ENCODE results near the gene PDE4B. TPM values are rescaled to one million over a fixed set of nuclear protein-coding genes. Genes with fewer than 3 reads are reported as not detected.
"Not testable (repeated sequence)": the region's sequence is repeated elsewhere in the genome, so short reads cannot be mapped to it uniquely, and the experiment has no call there.

Gene PDE4B
- total and polyA plus RNA-seq, 2 of the 13 experiments (the other 11 are each of a cell fraction or from before 2014, with no cell fraction given), result not detected

DNA sequence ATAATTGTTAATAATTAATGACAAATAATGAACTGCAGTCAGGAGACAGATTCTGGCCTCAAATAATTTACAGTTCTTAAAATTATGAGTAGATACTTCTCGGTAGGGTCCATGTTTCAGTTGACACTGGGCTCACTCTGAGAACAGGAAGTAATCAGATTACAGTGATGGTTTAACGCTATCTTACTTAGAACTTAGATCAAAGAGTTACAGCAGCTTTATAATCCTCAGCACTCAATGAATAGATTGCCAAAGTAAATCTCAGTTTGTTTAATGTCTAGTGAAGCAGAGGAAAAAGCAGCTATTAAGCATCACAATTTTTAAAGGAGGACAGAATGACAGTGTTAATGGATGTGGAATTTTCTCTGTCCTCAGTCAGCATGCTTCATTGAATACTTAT is 79.6 kb downstream of the PDE4B start (continued):
- TF ChIP-seq ZNF687 (CRISPR knock-in tag; IDR thresholded peaks at IDR 0.05), result no peak
- TF ChIP-seq ZNF232 (CRISPR knock-in tag; IDR thresholded peaks at IDR 0.05; ENCODE audit: borderline replicate concordance), result no peak

- H3K9me3 ChIP-seq (ENCODE audit: low read length); H3K4me3 ChIP-seq (replicated peaks in 1 of 3; ENCODE audit: insufficient read depth in 1 of 3, low read depth in 2 of 3, low read length in 3 of 3); H2AFZ ChIP-seq (ENCODE audit: low read length); DNase-seq (ENCODE audit: low spot score); intact Hi-C loops (cut with micrococcal nuclease; ENCODE audit: unreplicated experiment); CTCF ChIA-PET (ENCODE audit: low intra/inter-chr PET ratio, low total read pairs); POLR2A ChIA-PET; ATAC-seq; H3K27ac ChIP-seq (ENCODE audit: extremely low read length, insufficient read depth, low read length); H3K9ac ChIP-seq (ENCODE audit: insufficient read depth, low read depth, low read length); H4K20me1 ChIP-seq (ENCODE audit: insufficient read depth, low read length); H3K4me1 ChIP-seq (ENCODE audit: insufficient read depth, low read length); in situ Hi-C loops (cut with HindIII; ENCODE audit: extremely low pct_ligation_motif_present, low pct_unique_long_range_greater_than_20kb); BruUV-seq (replicated peaks); FAIRE-seq; H3K27me3 ChIP-seq (ENCODE audit: control insufficient read depth in 1 of 2, insufficient read depth in 2 of 2, low read length in 2 of 2); H3K36me3 ChIP-seq (replicated peaks in 1 of 2; ENCODE audit: control insufficient read depth in 1 of 2, insufficient read depth in 2 of 2, low read length in 2 of 2); H3K4me2 ChIP-seq (ENCODE audit: low read depth, low read length); H3K79me2 ChIP-seq (ENCODE audit: insufficient read depth, low read length): not testable (repeated sequence)
- WGBS (ENCODE audit: low lambda C conversion rate), result 2% methylated on average over 3 of the region's 3 CpGs
These were observed 85.6 kb downstream of the PDE4B start for GRCh38 chr1:65878342-65878741.

DNA sequence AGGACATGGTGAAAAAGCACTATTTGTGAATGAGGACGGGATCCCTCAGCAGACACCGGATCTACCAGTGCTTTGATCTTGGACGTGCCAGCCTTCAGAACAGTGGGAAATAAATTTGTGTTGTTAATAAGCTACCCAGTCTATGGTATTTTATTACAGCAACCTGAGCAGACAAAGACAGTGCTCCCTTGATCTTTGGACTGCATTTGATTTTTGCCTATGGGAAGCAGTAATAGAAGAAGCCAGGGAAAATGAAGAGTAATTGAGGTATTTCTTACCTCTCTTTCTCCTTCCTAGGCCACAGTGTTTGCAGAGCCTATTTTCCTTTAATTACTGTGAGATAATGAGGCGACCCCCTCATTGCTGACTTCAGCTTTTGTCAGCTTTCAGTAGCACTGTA is 87.9 kb downstream of the PDE4B start:
- H4K20me1 ChIP-seq (ENCODE audit: insufficient read depth, low read length), result no peaks in the 10 kb centered on the region
- in situ Hi-C loops (cut with HindIII; ENCODE audit: extremely low pct_ligation_motif_present, low pct_unique_long_range_greater_than_20kb), result no loop called here
- DNase-seq (ENCODE audit: low spot score), result no peak
- no peak overlapping the region for H2AFZ ChIP-seq (ENCODE audit: low read length)
- no peaks in the 10 kb centered on the region for H3K4me1 ChIP-seq (ENCODE audit: insufficient read depth, low read length)
- ChIA-PET CTCF (ENCODE audit: low intra/inter-chr PET ratio, low total read pairs) (no interaction called here), POLR2A (no interaction called here)
- no peaks in the 10 kb centered on the region for H3K27me3 ChIP-seq (ENCODE audit: control insufficient read depth in 1 of 2, insufficient read depth in 2 of 2, low read length in 2 of 2)
- H3K4me3 ChIP-seq (replicated peaks in 1 of 3; ENCODE audit: insufficient read depth in 1 of 3, low read depth in 2 of 3, low read length in 3 of 3), result no peak overlapping the region
- H3K4me2 ChIP-seq (ENCODE audit: low read depth, low read length), result no peak overlapping the region
- no peaks in the 10 kb centered on the region for H3K9me3 ChIP-seq (ENCODE audit: low read length)
- no peak overlapping the region for H3K9ac ChIP-seq (ENCODE audit: insufficient read depth, low read depth, low read length)
- intact Hi-C loops (cut with micrococcal nuclease; ENCODE audit: unreplicated experiment), result no loop called here
- no TSS peak for BruUV-seq (replicated peaks)
- H3K79me2 ChIP-seq (ENCODE audit: insufficient read depth, low read length), result no peaks in the 10 kb centered on the region
- no peak for ATAC-seq
- no peaks in the 10 kb centered on the region for H3K36me3 ChIP-seq (replicated peaks in 1 of 2; ENCODE audit: control insufficient read depth in 1 of 2, insufficient read depth in 2 of 2, low read length in 2 of 2)
- H3K27ac ChIP-seq (ENCODE audit: extremely low read length, insufficient read depth, low read length), result no peak overlapping the region
- 2% methylated on average over 4 of the region's 4 CpGs for WGBS (ENCODE audit: low lambda C conversion rate)
- no peak for FAIRE-seq
- TF ChIP-seq JARID2 (CRISPR knock-in tag; IDR thresholded peaks at IDR 0.05; ENCODE audit: insufficient replicate concordance) (no peak), ZNF777 (CRISPR knock-in tag; IDR thresholded peaks at IDR 0.05) (no peak), SOX5 (CRISPR knock-in tag; IDR thresholded peaks at IDR 0.05; ENCODE audit: borderline replicate concordance) (no peak), RAD21 (CRISPR knock-in tag; IDR thresholded peaks at IDR 0.05) (no peak), ZNF709 (CRISPR knock-in tag; IDR thresholded peaks at IDR 0.05) (no peak)
- TF ChIP-seq, protein P1, sequence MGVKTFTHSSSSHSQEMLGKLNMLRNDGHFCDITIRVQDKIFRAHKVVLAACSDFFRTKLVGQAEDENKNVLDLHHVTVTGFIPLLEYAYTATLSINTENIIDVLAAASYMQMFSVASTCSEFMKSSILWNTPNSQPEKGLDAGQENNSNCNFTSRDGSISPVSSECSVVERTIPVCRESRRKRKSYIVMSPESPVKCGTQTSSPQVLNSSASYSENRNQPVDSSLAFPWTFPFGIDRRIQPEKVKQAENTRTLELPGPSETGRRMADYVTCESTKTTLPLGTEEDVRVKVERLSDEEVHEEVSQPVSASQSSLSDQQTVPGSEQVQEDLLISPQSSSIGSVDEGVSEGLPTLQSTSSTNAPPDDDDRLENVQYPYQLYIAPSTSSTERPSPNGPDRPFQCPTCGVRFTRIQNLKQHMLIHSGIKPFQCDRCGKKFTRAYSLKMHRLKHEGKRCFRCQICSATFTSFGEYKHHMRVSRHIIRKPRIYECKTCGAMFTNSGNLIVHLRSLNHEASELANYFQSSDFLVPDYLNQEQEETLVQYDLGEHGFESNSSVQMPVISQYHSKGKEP (CRISPR knock-in tag; IDR thresholded peaks at IDR 0.05), result no peak
- TF ChIP-seq, protein P2, sequence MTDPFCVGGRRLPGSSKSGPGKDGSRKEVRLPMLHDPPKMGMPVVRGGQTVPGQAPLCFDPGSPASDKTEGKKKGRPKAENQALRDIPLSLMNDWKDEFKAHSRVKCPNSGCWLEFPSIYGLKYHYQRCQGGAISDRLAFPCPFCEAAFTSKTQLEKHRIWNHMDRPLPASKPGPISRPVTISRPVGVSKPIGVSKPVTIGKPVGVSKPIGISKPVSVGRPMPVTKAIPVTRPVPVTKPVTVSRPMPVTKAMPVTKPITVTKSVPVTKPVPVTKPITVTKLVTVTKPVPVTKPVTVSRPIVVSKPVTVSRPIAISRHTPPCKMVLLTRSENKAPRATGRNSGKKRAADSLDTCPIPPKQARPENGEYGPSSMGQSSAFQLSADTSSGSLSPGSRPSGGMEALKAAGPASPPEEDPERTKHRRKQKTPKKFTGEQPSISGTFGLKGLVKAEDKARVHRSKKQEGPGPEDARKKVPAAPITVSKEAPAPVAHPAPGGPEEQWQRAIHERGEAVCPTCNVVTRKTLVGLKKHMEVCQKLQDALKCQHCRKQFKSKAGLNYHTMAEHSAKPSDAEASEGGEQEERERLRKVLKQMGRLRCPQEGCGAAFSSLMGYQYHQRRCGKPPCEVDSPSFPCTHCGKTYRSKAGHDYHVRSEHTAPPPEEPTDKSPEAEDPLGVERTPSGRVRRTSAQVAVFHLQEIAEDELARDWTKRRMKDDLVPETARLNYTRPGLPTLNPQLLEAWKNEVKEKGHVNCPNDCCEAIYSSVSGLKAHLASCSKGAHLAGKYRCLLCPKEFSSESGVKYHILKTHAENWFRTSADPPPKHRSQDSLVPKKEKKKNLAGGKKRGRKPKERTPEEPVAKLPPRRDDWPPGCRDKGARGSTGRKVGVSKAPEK (CRISPR knock-in tag; IDR thresholded peaks at IDR 0.05; ENCODE audit: borderline replicate concordance), result no peak

Measured in HepG2 (cell line).